GM10248 (cell line): ENCODE measurements around the gene SRGAP3.

Experiments
- CTCF ChIA-PET: fragments of 300-600 bp; sonication (Branson Sonifier 250); formaldehyde crosslinking; extraction: SDS; loops from one replicate; lab custom pipeline; 2021; ENCODE audit warnings: antibody characterized with exemption; lab: Yijun Ruan, JAX
- POLR2A ChIA-PET: fragments of 350-650 bp; sonication (Branson Sonifier 250); formaldehyde crosslinking; extraction: SDS; loops from one replicate; lab custom pipeline; 2020; ENCODE audit warnings: antibody characterized with exemption; lab: Yijun Ruan, JAX
- DNase-seq: peaks from one replicate; pipeline ENCODE4 v3.0.0; 2012; ENCODE audit errors: extremely low spot score
- TF ChIP-seq, protein P1 (sequence below): IDR thresholded peaks from 2 replicates; pipeline ENCODE4 v1.5.1; 2012; ENCODE audit warnings: mild to moderate bottlenecking, low read depth; ENCODE audit errors: extremely low read depth, missing control alignments, control extremely low read depth

The SRGAP3 gene

DNA sequence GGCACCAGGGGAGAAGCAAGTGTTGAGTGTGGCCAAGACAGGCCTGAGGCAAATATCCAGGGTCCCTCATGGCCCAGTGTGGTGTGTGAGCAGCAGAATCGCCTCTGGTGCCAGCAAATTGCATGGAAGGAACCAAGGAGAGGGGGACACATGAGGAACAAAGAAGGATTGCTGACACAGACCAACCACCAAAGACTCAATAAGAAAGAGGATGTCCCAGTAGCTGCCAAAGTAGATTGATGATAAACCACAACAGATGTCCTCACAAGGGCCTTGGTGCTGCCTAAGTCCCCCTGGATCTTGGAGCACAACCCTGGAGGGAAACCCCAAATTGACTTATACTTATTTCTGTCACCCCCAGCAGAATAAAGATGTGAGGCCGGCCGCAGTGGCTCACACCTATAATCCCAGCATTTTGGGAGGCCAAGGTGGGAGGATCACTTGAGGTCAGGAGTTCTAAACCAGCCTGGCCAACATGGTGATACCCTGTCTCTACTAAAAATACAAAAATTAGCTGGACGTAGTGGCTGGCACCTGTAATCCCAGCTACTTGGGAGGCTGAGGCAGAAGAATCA, 10.6 kb downstream of the SRGAP3 start:
- TF ChIP-seq, protein P1, sequence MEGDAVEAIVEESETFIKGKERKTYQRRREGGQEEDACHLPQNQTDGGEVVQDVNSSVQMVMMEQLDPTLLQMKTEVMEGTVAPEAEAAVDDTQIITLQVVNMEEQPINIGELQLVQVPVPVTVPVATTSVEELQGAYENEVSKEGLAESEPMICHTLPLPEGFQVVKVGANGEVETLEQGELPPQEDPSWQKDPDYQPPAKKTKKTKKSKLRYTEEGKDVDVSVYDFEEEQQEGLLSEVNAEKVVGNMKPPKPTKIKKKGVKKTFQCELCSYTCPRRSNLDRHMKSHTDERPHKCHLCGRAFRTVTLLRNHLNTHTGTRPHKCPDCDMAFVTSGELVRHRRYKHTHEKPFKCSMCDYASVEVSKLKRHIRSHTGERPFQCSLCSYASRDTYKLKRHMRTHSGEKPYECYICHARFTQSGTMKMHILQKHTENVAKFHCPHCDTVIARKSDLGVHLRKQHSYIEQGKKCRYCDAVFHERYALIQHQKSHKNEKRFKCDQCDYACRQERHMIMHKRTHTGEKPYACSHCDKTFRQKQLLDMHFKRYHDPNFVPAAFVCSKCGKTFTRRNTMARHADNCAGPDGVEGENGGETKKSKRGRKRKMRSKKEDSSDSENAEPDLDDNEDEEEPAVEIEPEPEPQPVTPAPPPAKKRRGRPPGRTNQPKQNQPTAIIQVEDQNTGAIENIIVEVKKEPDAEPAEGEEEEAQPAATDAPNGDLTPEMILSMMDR, result no peak
- POLR2A ChIA-PET, result no interaction called here
- DNase-seq, result no peak
- CTCF ChIA-PET, result interaction anchor here (1.4 kb wide), 1 partner anchor 63 kb away, joined by 3 read pairs; no protein-coding TSS in a partner anchor

DNA sequence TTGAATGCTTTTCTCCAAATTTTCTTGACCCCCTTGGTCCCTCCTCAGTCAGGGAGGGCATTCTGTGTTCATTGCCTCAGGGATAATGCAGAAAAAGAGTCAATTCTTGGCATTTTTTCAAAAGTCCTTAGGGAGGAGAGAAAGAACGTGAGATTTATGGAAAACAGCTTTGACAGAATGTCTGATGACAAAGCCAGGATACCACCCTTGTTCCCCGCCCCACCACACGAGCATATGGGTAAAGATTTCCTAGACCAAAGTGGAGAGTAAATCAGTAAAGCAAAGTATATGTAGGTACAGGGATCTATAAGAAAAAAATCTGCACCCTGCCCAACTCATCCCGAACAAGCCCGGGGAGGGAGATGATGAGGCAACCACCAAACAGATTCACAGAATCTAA, 11.2 kb downstream of the SRGAP3 start:
- TF ChIP-seq, protein P1, result no peak
- no peak for DNase-seq
- POLR2A ChIA-PET, result no interaction called here
- CTCF ChIA-PET, result interaction anchor here (1.4 kb wide), 1 partner anchor 64 kb away, joined by 3 read pairs; no protein-coding TSS in a partner anchor

DNA sequence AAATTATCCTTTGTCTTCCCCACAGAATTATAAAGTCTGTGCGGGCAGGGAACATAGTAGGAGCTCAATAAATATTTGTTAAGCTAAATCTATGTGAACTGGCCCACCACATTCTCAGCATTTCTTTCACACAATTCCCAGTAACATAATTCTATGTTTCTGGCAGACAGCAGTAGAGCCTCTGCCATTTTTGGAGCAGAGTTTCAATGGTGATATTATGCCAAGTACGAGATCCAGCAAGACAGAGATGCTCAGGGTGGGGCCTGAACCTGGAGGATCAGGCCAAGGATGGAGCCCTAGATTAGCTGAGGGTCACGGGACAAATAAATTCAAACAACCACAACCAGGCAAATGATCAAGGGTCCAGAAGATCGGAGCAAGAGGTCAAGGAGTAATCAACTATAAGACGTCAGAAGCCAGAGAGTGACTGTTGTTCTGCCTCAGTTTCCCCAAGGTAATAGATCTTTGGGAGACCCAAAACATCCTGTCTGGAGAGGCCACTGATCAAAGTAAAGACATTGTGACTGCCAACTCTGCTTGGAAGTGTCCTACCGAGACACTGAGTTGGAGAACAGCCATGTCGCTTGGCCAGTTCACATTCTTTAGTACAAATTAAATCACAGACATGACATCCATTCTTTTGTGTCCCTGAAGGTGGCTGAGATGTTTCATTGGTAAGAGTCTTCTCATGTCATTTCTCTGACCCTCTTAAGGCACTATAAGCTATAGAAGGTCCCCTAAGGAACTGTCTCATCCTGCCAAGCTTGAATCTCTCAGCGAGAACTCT, 15.4 kb downstream of the SRGAP3 start:
- ChIA-PET POLR2A (interaction anchor here (1.3 kb wide), 1 partner anchor 16 kb away, joined by 4 read pairs; the partner anchor contains the start of gene SRGAP3), CTCF (interaction anchor here (1.2 to 2.3 kb wide), 4 partner anchors 9 to 93 kb away, joined by 3 to 8 read pairs (median 5); partner anchors contain the start of gene SRGAP3)
- DNase-seq, result no peak
- TF ChIP-seq, protein P1, result no peak

DNA sequence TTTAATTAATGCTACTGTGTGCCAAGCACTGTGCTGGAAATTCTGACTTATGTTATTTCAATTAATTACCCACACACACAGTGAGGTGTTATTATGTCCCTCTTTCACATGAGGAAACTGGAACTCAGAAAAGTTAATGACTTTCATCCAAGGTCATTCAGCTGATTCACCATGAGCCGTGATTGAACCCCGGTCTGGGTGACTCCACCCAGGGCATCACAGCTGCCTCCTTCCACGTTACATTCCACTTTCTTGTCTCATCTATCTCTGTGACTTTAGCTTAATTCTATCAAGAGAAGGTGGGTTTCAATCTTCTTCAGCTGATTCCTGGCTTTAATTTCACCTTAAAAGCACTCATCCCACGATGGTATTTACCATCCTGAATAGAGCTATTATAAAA, 16.3 kb downstream of the SRGAP3 start:
- no peak for DNase-seq
- CTCF ChIA-PET, result interaction anchor here (1.1 to 2.2 kb wide), 4 partner anchors 8 to 23 kb away, joined by 3 to 9 read pairs (median 6); partner anchors contain the start of gene SRGAP3
- POLR2A ChIA-PET, result interaction anchor here (1.3 kb wide), 1 partner anchor 16 kb away, joined by 4 read pairs; the partner anchor contains the start of gene SRGAP3
- TF ChIP-seq, protein P1, result no peak

DNA sequence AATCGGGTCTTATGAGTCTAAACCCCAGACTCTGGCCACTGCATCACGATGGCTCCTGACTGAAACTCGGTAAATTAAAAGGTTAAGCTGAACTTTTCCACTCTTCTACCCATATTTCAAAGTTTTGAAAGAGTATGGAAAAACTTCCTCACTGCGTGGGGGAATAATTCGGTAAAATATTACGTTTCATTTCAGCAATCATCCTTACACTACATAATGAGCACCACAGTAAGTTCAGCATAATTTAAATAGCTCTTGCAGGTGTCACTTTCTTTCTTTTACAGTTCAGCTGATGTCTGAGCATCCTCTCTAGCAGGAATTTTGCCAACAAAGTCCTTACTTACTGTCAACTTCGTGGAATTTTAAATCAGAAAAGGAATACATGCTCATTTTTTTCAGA, 17.5 kb downstream of the SRGAP3 start:
- DNase-seq, result no peak
- ChIA-PET POLR2A (no interaction called here), CTCF (interaction anchor here (0.8 to 2.0 kb wide), 3 partner anchors 13 to 18 kb away, joined by 3 to 9 read pairs (median 5); partner anchors contain the start of gene SRGAP3)
- TF ChIP-seq, protein P1, result no peak

DNA sequence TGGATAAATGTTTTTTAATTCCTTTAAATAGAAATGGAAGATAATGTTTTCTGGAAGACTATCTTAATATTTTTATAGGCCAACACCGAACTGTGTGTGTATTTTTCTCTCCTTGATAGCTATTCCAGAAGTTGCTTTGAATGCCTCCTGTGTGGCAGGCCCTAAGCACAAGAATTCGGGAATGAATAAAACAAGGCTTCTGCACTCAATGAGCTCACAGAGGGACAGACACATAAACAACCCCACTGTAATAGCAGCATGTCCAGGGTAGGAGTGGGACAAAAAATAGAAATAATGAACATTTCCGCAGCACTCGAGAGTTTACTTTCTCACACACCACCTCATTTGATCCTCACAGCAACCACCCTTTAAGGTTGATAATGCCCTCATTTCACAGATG, 18.0 kb downstream of the SRGAP3 start:
- ChIA-PET POLR2A (no interaction called here), CTCF (interaction anchor here (0.8 to 2.0 kb wide), 3 partner anchors 12 to 17 kb away, joined by 3 to 9 read pairs (median 5); partner anchors contain the start of gene SRGAP3)
- TF ChIP-seq, protein P1, result no peak
- DNase-seq, result no peak
